AG04450 (cell line): ENCODE measurements around the gene KRT25. TPM values are rescaled to one million over a fixed set of nuclear protein-coding genes. Genes with fewer than 3 reads are reported as not detected.

ENCODE experiments used
- CTCF ChIA-PET: fragments of 300-600, 350-600 bp; formaldehyde crosslinking; extraction: SDS; loops from one replicate; lab custom pipeline; 2022; ENCODE audit warnings: antibody characterized with exemption, inconsistent platforms; lab: Charles Lee
- POLR2A ChIA-PET: fragments of 350-600 bp; formaldehyde crosslinking; extraction: SDS; loops from one replicate; lab custom pipeline; 2021; ENCODE audit warnings: antibody characterized with exemption, inconsistent platforms; lab: Yijun Ruan, JAX
- DNase-seq: peaks from one replicate; pipeline ENCODE4 v3.0.0-alpha.2; 2011; ENCODE audit warnings: low read depth, low spot score
- H3K27ac ChIP-seq: one replicate; pipeline ENCODE4 v1.5.1; 2012; ENCODE audit warnings: low read depth, low read length, control low read depth
- H3K27me3 ChIP-seq: one replicate; pipeline ENCODE4 v1.6.0; 2012; ENCODE audit warnings: low read length; ENCODE audit not compliant: control insufficient read depth, insufficient read depth
- H3K4me3 ChIP-seq: 2 replicates; pipeline ENCODE4 v1.5.1; 2011; ENCODE audit warnings: mild to moderate bottlenecking, low read depth, low read length, control low read depth
- H3K9me3 ChIP-seq: 2 replicates; pipeline ENCODE4 v1.5.1; 2012; ENCODE audit warnings: low read length; ENCODE audit not compliant: control insufficient read depth, insufficient read depth
- polyA plus RNA-seq: library from polyadenylated mRNA; depleted of rRNA; stranded (reverse); fragments of >200 nt; gene quantifications from 2 replicates; pipeline ENCODE4 v1.2.3, GENCODE V29; 2011
- TF ChIP-seq, protein P1 (sequence below): IDR thresholded peaks from 2 replicates; pipeline ENCODE4 v1.5.1; 2011; ENCODE audit warnings: low read depth, low read length, control low read depth, inconsistent platforms

Gene KRT25
- polyA plus RNA-seq, 1 experiment = not detected

DNA sequence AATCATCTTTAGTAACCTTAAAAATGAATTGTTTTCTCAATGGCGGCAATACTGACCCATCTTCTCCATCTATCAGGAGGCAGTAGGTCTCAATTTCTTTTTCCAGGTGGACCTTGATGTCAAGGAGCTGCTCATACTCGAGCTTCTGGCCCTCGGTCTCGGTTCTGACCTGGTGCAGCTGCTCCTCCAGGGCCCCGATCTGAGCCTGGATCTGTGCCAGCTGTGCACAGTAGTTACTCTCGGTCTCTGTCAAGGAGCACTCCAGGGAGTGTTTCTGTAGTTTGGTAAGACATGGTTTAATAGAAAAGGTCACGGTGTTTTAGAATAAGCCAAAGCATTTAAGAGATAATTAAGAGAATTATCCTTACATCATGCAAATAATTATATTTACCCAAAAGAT, 22.3 kb upstream of the KRT25 start:
- H3K27me3 ChIP-seq = peaks cover 34% of the 10 kb centered on the region
- ChIA-PET POLR2A (no interaction called here), CTCF (no interaction called here)
- H3K9me3 ChIP-seq = peaks cover 5% of the 10 kb centered on the region; the same call in 1 of the 2 replicates
- H3K4me3 ChIP-seq = no peak overlapping the region
- H3K27ac ChIP-seq = no peak overlapping the region
- no peak for DNase-seq
- TF ChIP-seq, protein P1, sequence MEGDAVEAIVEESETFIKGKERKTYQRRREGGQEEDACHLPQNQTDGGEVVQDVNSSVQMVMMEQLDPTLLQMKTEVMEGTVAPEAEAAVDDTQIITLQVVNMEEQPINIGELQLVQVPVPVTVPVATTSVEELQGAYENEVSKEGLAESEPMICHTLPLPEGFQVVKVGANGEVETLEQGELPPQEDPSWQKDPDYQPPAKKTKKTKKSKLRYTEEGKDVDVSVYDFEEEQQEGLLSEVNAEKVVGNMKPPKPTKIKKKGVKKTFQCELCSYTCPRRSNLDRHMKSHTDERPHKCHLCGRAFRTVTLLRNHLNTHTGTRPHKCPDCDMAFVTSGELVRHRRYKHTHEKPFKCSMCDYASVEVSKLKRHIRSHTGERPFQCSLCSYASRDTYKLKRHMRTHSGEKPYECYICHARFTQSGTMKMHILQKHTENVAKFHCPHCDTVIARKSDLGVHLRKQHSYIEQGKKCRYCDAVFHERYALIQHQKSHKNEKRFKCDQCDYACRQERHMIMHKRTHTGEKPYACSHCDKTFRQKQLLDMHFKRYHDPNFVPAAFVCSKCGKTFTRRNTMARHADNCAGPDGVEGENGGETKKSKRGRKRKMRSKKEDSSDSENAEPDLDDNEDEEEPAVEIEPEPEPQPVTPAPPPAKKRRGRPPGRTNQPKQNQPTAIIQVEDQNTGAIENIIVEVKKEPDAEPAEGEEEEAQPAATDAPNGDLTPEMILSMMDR = no peak

DNA sequence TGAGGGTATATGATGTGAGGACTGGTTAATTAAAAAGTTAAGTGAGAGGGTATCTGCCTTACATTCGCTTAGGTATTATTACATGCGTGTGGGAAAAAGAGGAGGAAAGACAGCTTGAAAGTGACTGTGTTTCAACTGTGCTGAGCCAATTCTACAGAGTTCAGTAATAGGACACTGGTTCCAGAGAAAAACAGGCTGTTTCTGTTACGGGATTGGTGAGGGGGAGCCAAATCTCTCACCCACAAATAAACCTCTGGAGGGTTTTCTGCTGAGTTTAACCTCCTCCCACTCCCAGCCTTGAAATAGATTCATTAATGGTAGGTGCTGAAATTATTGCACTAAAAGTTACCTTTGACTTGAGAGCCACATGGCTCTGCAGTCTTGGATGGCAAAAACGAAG, 20.8 kb upstream of the KRT25 start:
- no peak for DNase-seq
- ChIA-PET CTCF (interaction anchor here (1.6 kb wide), 1 partner anchor 873 kb away, joined by 4 read pairs; no protein-coding TSS in a partner anchor), POLR2A (no interaction called here)
- peaks cover 34% of the 10 kb centered on the region for H3K27me3 ChIP-seq
- TF ChIP-seq, protein P1 = no peak
- no peak overlapping the region for H3K27ac ChIP-seq
- H3K9me3 ChIP-seq = peaks cover 5% of the 10 kb centered on the region; the same call in 1 of the 2 replicates
- no peak overlapping the region for H3K4me3 ChIP-seq

DNA sequence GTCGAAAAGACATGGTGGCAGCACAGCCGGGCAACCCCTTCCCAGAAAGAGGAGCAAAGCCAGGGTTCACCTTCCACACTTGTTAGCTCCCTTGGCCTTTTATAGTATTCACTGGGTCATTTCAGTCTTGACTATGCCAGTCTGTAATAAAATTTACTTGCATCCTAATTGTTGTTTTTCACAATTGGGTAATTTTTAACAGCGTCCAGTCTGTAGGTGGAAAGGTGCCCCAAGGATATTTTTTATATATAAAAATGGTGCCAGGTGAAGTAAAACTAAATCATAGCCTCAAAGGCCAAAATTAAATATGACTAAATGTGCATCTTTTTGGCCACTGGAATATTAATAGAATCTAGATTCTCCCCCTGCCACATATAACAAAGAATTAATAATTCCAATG, 17.0 kb upstream of the KRT25 start, which contains the start of gene KRT26:
TSS of gene KRT26 (minus strand) at position 101 of the 400 bp plus-strand sequence. CDS start at position 13, 88 bp downstream.
- Histone ChIP-seq H3K9me3 (no peaks in the 10 kb centered on the region), H3K4me3 (no peak within 1 kb of the TSS), H3K27ac (no peak within 1 kb of the TSS), H3K27me3 (peaks cover 10% of the 10 kb centered on the region)
- ChIA-PET POLR2A (no interaction called here), CTCF (no interaction called here)
- TF ChIP-seq, protein P1 = no peak
- no peak for DNase-seq

DNA sequence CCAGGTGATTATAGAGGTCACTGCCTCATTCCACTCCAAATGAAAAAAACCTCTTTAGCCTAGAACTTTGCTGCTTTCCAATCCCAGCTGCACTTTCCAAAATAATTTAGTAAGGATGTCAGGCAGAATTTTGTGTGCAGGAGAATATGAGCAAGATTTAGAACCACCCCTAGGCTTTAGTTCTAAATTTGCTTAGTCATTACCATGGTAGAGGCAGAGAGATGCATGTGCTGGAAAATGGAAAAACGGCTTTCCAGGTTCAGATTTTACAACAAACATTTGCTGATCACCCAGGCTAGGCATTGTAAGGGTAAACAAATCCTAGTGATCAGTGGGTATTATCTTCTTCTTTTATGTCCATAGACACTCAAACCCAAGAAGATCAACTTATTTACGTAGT, 10.5 kb upstream of the KRT25 start:
- no peak overlapping the region for H3K27ac ChIP-seq
- ChIA-PET CTCF (no interaction called here), POLR2A (no interaction called here)
- no peak for DNase-seq
- H3K9me3 ChIP-seq = peaks cover 12% of the 10 kb centered on the region; the same call in 1 of the 2 replicates
- TF ChIP-seq, protein P1 = no peak
- H3K4me3 ChIP-seq = no peak overlapping the region
- H3K27me3 ChIP-seq = peaks cover 7% of the 10 kb centered on the region

DNA sequence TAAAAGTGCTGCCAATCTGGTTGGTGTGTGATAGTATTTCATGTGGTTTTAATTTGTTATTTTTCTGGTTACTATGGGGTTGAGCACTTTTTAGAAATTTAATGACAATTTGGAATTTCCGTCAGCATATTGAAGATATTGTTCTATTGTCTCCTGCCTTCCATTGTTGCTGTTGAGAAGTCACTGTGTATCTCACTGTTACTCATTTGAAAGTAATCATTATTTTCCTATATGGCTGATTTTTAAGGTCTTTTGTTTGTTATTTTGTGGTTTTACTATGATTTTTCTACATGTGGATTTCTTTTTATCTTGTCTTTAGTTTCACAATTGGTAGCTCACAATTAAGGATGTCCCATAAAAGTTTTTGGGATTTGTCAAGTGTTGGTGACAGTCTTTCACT, 8.6 kb upstream of the KRT25 start:
- H3K27ac ChIP-seq = no peak overlapping the region
- POLR2A ChIA-PET = no interaction called here
- CTCF ChIA-PET = no interaction called here

More for the DNA sequence above, 8.6 kb upstream of the KRT25 start:
- TF ChIP-seq, protein P1 = no peak
- DNase-seq = no peak
- Histone ChIP-seq H3K27me3 (peaks cover 7% of the 10 kb centered on the region), H3K4me3 (no peak overlapping the region), H3K9me3 (peaks cover 12% of the 10 kb centered on the region; the same call in 1 of the 2 replicates)
